WTC11 (cell line): ENCODE measurements around the gene PLSCR4. TPM values are rescaled to one million over a fixed set of nuclear protein-coding genes. Genes with fewer than 3 reads are reported as not detected.

Source experiments
- ATAC-seq: fragments of 200-7000 bp; cut with Tn5 transposase; 2 replicates; pipeline ENCODE4 v1.10.0; 2021; ENCODE audit warnings: mild to moderate bottlenecking, moderate library complexity
- CTCF ChIA-PET: fragments of 300-600 bp; sonication (Branson Sonifier 250); formaldehyde crosslinking; loops from one replicate; lab custom pipeline; 2021; ENCODE audit warnings: antibody characterized with exemption; lab: Charles Lee
- POLR2A ChIA-PET: fragments of 350-600 bp; sonication (Branson Sonifier 250); formaldehyde crosslinking; loops from one replicate; lab custom pipeline; 2021; ENCODE audit warnings: antibody characterized with exemption; lab: Charles Lee
- DNase-seq: peaks from one replicate; pipeline ENCODE4 v3.0.0; 2021; ENCODE audit warnings: low spot score
- H3K27ac Mint-ChIP-seq: 2 replicates; pipeline ENCODE4 v1.8.0; 2021; ENCODE audit warnings: mixed read lengths
- H3K27me3 Mint-ChIP-seq: 2 replicates; pipeline ENCODE4 v1.8.0; 2021; ENCODE audit warnings: low read depth, mild to moderate bottlenecking, moderate library complexity, mixed read lengths
- H3K36me3 Mint-ChIP-seq: 2 replicates; pipeline ENCODE4 v1.8.0; 2021; ENCODE audit warnings: mixed read lengths
- H3K4me1 Mint-ChIP-seq: 2 replicates; pipeline ENCODE4 v1.8.0; 2022; ENCODE audit warnings: mixed read lengths
- H3K4me3 Mint-ChIP-seq: 2 replicates; pipeline ENCODE4 v1.8.0; 2021; ENCODE audit warnings: mild to moderate bottlenecking, moderate library complexity, mixed read lengths
- H3K9me3 Mint-ChIP-seq: 2 replicates; pipeline ENCODE4 v1.8.0; 2021; ENCODE audit warnings: mixed read lengths
- FOXK1 ChIP-seq: sonication (generic); formaldehyde crosslinking; IDR thresholded peaks from 2 replicates; pipeline ENCODE4 v1.8.0; 2022; ENCODE audit warnings: mild to moderate bottlenecking, moderate library complexity, missing genetic modification reagents
- GTF2I ChIP-seq: fragments of 250-450 bp; sonication (Bioruptor Pico); conservative IDR thresholded peaks from 2 replicates; pipeline ENCODE4 v1.4.0; 2021; ENCODE audit warnings: mild to moderate bottlenecking
- OVOL2 ChIP-seq: fragments of 250-450 bp; sonication (Bioruptor Pico); IDR thresholded peaks from 2 replicates; pipeline ENCODE4 v1.9.0; 2021; ENCODE audit warnings: mild to moderate bottlenecking, borderline replicate concordance
- PRRX2 ChIP-seq: fragments of 250-450 bp; sonication (Bioruptor Pico); IDR thresholded peaks from 2 replicates; pipeline ENCODE4 v1.8.0; 2021; ENCODE audit warnings: mild to moderate bottlenecking
- RORB ChIP-seq: fragments of 250-450 bp; sonication (Bioruptor Pico); IDR thresholded peaks from 2 replicates; pipeline ENCODE4 v1.9.0; 2021; ENCODE audit warnings: mild to moderate bottlenecking
- TP53 ChIP-seq: sonication (generic); formaldehyde crosslinking; IDR thresholded peaks from 2 replicates; pipeline ENCODE4 v1.8.1; 2023; ENCODE audit warnings: mild to moderate bottlenecking, missing genetic modification reagents
- ZNF138 ChIP-seq: sonication (generic); formaldehyde crosslinking; conservative IDR thresholded peaks from 2 replicates; pipeline ENCODE4 v1.8.1; 2022; ENCODE audit warnings: mild to moderate bottlenecking, moderate library complexity, missing genetic modification reagents
- ZNF396 ChIP-seq: fragments of 250-450 bp; sonication (Bioruptor Pico); IDR thresholded peaks from 2 replicates; pipeline ENCODE4 v1.8.0; 2021; ENCODE audit warnings: mild to moderate bottlenecking, moderate library complexity, borderline replicate concordance
- total RNA-seq: library from RNA; stranded (reverse); gene quantifications from 3 replicates; pipeline ENCODE4 v1.2.3, GENCODE V29; 2021
- TF ChIP-seq, protein P1 (sequence below): sonication (generic); formaldehyde crosslinking; IDR thresholded peaks from 2 replicates; pipeline ENCODE4 v1.8.0; 2023; ENCODE audit warnings: mild to moderate bottlenecking, missing genetic modification reagents
- TF ChIP-seq, protein P2 (sequence below): fragments of 200-600 bp; IDR thresholded peaks from 2 replicates; pipeline ENCODE4 v1.8.0; 2022; ENCODE audit warnings: antibody characterized with exemption
- TF ChIP-seq, protein P3 (sequence below): sonication (generic); formaldehyde crosslinking; conservative IDR thresholded peaks from 2 replicates; pipeline ENCODE4 v1.8.1; 2023; ENCODE audit warnings: mild to moderate bottlenecking, low read depth, missing genetic modification reagents, moderate library complexity
- TF ChIP-seq, protein P4 (sequence below): sonication (generic); formaldehyde crosslinking; conservative IDR thresholded peaks from 2 replicates; pipeline ENCODE4 v1.8.1; 2022; ENCODE audit warnings: mild to moderate bottlenecking, missing genetic modification reagents
- TF ChIP-seq, protein P5 (sequence below): sonication (generic); formaldehyde crosslinking; IDR thresholded peaks from 2 replicates; pipeline ENCODE4 v1.8.0; 2022; ENCODE audit warnings: missing genetic modification reagents
- TF ChIP-seq, protein P6 (sequence below): fragments of 250-450 bp; sonication (Bioruptor Pico); IDR thresholded peaks from 2 replicates; pipeline ENCODE4 v1.9.0; 2021; ENCODE audit warnings: moderate library complexity, mild to moderate bottlenecking, inconsistent platforms, borderline replicate concordance
- TF ChIP-seq, protein P7 (sequence below): sonication (generic); formaldehyde crosslinking; IDR thresholded peaks from 2 replicates; pipeline ENCODE4 v1.8.1; 2022; ENCODE audit warnings: low read depth, mild to moderate bottlenecking, moderate library complexity, missing genetic modification reagents, borderline replicate concordance

PLSCR4 gene
- total RNA-seq, 1 experiment from 2014 or later = 3.5 TPM

DNA sequence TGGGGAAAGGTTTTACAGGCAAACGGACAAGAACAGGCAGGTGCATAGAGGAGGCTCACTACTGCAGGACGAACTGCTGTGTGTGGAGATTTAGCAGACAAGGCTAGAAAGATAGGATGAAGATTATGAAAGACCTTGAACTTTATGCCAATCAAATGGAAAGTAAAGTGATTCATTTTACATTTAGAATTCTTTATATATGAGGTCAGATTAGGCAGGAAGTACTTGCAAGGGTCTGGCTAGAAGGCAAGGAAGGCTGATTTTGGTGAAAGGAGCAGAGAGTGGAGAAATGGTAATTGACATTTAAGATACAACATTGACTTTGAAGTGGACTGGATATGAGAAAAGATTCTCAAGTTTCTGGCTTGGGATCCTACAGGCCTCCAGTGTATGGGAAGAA lies 33.6 kb downstream of the PLSCR4 start:
- H3K4me3 Mint-ChIP-seq = no peak overlapping the region
- peaks cover 2% of the 10 kb centered on the region for H3K4me1 Mint-ChIP-seq
- DNase-seq (no peak), ATAC-seq (no peak)
- TF ChIP-seq GTF2I (no peak), FOXK1 (CRISPR knock-in tag) (no peak), ZNF138 (no peak), RORB (CRISPR knock-in tag) (no peak)
- TF ChIP-seq, protein P1, sequence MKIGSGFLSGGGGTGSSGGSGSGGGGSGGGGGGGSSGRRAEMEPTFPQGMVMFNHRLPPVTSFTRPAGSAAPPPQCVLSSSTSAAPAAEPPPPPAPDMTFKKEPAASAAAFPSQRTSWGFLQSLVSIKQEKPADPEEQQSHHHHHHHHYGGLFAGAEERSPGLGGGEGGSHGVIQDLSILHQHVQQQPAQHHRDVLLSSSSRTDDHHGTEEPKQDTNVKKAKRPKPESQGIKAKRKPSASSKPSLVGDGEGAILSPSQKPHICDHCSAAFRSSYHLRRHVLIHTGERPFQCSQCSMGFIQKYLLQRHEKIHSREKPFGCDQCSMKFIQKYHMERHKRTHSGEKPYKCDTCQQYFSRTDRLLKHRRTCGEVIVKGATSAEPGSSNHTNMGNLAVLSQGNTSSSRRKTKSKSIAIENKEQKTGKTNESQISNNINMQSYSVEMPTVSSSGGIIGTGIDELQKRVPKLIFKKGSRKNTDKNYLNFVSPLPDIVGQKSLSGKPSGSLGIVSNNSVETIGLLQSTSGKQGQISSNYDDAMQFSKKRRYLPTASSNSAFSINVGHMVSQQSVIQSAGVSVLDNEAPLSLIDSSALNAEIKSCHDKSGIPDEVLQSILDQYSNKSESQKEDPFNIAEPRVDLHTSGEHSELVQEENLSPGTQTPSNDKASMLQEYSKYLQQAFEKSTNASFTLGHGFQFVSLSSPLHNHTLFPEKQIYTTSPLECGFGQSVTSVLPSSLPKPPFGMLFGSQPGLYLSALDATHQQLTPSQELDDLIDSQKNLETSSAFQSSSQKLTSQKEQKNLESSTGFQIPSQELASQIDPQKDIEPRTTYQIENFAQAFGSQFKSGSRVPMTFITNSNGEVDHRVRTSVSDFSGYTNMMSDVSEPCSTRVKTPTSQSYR (CRISPR knock-in tag) = no peak
- TF ChIP-seq, protein P2, sequence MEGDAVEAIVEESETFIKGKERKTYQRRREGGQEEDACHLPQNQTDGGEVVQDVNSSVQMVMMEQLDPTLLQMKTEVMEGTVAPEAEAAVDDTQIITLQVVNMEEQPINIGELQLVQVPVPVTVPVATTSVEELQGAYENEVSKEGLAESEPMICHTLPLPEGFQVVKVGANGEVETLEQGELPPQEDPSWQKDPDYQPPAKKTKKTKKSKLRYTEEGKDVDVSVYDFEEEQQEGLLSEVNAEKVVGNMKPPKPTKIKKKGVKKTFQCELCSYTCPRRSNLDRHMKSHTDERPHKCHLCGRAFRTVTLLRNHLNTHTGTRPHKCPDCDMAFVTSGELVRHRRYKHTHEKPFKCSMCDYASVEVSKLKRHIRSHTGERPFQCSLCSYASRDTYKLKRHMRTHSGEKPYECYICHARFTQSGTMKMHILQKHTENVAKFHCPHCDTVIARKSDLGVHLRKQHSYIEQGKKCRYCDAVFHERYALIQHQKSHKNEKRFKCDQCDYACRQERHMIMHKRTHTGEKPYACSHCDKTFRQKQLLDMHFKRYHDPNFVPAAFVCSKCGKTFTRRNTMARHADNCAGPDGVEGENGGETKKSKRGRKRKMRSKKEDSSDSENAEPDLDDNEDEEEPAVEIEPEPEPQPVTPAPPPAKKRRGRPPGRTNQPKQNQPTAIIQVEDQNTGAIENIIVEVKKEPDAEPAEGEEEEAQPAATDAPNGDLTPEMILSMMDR = no peak
- TF ChIP-seq, protein P3, sequence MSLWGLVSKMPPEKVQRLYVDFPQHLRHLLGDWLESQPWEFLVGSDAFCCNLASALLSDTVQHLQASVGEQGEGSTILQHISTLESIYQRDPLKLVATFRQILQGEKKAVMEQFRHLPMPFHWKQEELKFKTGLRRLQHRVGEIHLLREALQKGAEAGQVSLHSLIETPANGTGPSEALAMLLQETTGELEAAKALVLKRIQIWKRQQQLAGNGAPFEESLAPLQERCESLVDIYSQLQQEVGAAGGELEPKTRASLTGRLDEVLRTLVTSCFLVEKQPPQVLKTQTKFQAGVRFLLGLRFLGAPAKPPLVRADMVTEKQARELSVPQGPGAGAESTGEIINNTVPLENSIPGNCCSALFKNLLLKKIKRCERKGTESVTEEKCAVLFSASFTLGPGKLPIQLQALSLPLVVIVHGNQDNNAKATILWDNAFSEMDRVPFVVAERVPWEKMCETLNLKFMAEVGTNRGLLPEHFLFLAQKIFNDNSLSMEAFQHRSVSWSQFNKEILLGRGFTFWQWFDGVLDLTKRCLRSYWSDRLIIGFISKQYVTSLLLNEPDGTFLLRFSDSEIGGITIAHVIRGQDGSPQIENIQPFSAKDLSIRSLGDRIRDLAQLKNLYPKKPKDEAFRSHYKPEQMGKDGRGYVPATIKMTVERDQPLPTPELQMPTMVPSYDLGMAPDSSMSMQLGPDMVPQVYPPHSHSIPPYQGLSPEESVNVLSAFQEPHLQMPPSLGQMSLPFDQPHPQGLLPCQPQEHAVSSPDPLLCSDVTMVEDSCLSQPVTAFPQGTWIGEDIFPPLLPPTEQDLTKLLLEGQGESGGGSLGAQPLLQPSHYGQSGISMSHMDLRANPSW (CRISPR knock-in tag) = no peak
- POLR2A ChIA-PET = no interaction called here
- H3K27ac Mint-ChIP-seq = no peak overlapping the region
- H3K9me3 Mint-ChIP-seq = no peaks in the 10 kb centered on the region
- no peaks in the 10 kb centered on the region for H3K27me3 Mint-ChIP-seq
- H3K36me3 Mint-ChIP-seq = no peaks in the 10 kb centered on the region
- CTCF ChIA-PET = no interaction called here

DNA sequence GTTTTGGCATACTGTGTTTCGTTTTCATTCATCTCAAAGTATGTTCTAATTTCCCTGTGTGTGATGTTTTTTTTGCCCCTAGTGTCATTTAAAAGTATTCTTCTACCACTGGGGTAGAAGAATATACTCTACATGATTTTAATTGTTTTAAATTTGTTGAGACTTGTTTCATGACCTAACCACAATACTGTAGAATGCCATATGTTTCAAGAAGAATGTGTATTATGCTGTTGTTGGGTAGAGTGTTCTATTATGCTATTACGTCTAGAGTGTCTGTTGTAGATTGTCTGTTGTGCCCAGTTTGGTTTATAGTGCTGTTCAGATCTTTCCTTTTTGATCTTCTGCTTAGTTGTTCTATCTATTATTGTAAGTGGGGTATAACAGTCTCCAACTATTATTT lies 36.4 kb downstream of the PLSCR4 start:
- TF ChIP-seq ZNF396 (CRISPR knock-in tag) (no peak), PRRX2 (CRISPR knock-in tag) (no peak), OVOL2 (CRISPR knock-in tag) (no peak), TP53 (CRISPR knock-in tag) (no peak)
- TF ChIP-seq, protein P4, sequence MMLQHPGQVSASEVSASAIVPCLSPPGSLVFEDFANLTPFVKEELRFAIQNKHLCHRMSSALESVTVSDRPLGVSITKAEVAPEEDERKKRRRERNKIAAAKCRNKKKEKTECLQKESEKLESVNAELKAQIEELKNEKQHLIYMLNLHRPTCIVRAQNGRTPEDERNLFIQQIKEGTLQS (CRISPR knock-in tag) = no peak
- TF ChIP-seq, protein P5, sequence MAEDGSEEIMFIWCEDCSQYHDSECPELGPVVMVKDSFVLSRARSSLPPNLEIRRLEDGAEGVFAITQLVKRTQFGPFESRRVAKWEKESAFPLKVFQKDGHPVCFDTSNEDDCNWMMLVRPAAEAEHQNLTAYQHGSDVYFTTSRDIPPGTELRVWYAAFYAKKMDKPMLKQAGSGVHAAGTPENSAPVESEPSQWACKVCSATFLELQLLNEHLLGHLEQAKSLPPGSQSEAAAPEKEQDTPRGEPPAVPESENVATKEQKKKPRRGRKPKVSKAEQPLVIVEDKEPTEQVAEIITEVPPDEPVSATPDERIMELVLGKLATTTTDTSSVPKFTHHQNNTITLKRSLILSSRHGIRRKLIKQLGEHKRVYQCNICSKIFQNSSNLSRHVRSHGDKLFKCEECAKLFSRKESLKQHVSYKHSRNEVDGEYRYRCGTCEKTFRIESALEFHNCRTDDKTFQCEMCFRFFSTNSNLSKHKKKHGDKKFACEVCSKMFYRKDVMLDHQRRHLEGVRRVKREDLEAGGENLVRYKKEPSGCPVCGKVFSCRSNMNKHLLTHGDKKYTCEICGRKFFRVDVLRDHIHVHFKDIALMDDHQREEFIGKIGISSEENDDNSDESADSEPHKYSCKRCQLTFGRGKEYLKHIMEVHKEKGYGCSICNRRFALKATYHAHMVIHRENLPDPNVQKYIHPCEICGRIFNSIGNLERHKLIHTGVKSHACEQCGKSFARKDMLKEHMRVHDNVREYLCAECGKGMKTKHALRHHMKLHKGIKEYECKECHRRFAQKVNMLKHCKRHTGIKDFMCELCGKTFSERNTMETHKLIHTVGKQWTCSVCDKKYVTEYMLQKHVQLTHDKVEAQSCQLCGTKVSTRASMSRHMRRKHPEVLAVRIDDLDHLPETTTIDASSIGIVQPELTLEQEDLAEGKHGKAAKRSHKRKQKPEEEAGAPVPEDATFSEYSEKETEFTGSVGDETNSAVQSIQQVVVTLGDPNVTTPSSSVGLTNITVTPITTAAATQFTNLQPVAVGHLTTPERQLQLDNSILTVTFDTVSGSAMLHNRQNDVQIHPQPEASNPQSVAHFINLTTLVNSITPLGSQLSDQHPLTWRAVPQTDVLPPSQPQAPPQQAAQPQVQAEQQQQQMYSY = no peak
- TF ChIP-seq, protein P6, sequence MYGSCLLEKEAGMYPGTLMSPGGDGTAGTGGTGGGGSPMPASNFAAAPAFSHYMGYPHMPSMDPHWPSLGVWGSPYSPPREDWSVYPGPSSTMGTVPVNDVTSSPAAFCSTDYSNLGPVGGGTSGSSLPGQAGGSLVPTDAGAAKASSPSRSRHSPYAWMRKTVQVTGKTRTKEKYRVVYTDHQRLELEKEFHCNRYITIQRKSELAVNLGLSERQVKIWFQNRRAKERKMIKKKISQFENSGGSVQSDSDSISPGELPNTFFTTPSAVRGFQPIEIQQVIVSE (CRISPR knock-in tag) = no peak
- TF ChIP-seq, protein P7, sequence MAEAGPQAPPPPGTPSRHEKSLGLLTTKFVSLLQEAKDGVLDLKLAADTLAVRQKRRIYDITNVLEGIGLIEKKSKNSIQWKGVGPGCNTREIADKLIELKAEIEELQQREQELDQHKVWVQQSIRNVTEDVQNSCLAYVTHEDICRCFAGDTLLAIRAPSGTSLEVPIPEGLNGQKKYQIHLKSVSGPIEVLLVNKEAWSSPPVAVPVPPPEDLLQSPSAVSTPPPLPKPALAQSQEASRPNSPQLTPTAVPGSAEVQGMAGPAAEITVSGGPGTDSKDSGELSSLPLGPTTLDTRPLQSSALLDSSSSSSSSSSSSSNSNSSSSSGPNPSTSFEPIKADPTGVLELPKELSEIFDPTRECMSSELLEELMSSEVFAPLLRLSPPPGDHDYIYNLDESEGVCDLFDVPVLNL (CRISPR knock-in tag) = no peak
- no peak for DNase-seq
- no peaks in the 10 kb centered on the region for H3K4me1 Mint-ChIP-seq
- CTCF ChIA-PET = no interaction called here
- no peak for ATAC-seq
- no peak overlapping the region for H3K4me3 Mint-ChIP-seq
- POLR2A ChIA-PET = interaction anchor here (0.6 kb wide), 1 partner anchor 270 kb away, joined by 3 read pairs; no protein-coding TSS in a partner anchor
- H3K27ac Mint-ChIP-seq = no peak overlapping the region
- H3K9me3 Mint-ChIP-seq = no peaks in the 10 kb centered on the region
- no peaks in the 10 kb centered on the region for H3K36me3 Mint-ChIP-seq
- no peaks in the 10 kb centered on the region for H3K27me3 Mint-ChIP-seq
